ENCODE measurements around the gene NOX1. TPM values are rescaled to one million over a fixed set of nuclear protein-coding genes. Genes with fewer than 3 reads are reported as not detected.
A peak's percentile ranks its signal among the peaks of the same experiment; 100 is the strongest.

Gene NOX1
- polyA plus RNA-seq, 2 of the 4 experiments (the other 2 are of a cell fraction), result 1.4 TPM; not detected in 1

DNA sequence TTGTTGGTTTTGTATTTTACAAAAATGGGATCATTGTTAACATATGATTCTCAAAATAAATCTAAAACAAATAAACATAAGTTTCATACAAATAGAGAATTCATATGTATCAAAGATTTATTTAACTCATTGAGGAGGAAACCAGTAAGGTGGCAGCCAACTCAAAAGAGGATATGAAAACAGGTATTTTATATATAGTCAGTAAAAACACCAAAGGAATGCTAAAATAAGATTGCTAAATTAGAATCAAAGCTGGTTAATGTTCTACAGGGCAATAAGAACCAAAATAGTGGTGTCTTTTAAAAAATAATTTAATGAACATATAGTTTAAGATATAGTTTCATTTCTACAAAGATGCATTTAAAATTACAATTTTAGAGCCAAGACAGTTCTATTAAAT lies 31.5 kb upstream of the NOX1 start:
- Histone ChIP-seq H3K27ac (no peak overlapping the region), H3K4me2 (no peak overlapping the region), H3K4me3 (no peak overlapping the region), H3K9me3 (no peaks in the 10 kb centered on the region), H3K4me1 (no peaks in the 10 kb centered on the region)
- POLR2A ChIA-PET, result no interaction called here
- DNase-seq (ENCODE audit: low read depth in 1 of 2, low spot score in 1 of 2) (no peak), ATAC-seq (no peak), FAIRE-seq (peak; percentile 46)
- TF ChIP-seq, protein P1, sequence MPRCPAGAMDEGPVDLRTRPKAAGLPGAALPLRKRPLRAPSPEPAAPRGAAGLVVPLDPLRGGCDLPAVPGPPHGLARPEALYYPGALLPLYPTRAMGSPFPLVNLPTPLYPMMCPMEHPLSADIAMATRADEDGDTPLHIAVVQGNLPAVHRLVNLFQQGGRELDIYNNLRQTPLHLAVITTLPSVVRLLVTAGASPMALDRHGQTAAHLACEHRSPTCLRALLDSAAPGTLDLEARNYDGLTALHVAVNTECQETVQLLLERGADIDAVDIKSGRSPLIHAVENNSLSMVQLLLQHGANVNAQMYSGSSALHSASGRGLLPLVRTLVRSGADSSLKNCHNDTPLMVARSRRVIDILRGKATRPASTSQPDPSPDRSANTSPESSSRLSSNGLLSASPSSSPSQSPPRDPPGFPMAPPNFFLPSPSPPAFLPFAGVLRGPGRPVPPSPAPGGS (IDR thresholded peaks at IDR 0.05), result no peak
- CTCF ChIA-PET, result no interaction called here

DNA sequence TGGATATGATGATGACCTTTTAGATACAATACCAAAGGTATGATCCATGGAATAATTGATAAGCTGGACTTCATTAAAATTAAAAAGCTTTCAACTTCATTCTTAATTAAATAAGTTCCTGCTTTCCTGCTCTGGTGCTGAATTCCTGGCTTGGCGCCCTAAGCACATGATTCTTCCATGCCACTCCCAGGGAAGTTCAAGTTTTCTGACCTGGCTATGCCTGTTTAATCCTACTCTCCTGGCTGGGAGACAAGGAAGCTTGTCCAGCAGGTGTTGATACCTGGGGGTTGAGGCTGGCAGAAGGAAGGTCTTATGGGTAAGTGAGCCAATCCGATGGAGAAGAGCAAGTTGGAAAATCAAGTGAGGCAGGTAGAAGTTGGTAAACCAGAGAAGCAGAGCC lies 30.3 kb upstream of the NOX1 start:
- Histone ChIP-seq H3K4me3 (no peak overlapping the region), H3K27ac (no peak overlapping the region), H3K4me1 (no peaks in the 10 kb centered on the region), H3K4me2 (no peak overlapping the region), H3K9me3 (no peaks in the 10 kb centered on the region)
- CTCF ChIA-PET, result interaction anchor here (1.0 kb wide), 1 partner anchor 383 kb away, joined by 4 read pairs; no protein-coding TSS in a partner anchor
- WGBS (ENCODE audit: missing lambda C conversion rate), result 35% methylated on average over 2 of the region's 2 CpGs
- ATAC-seq (no peak), FAIRE-seq (no peak), DNase-seq (ENCODE audit: low read depth in 1 of 2, low spot score in 1 of 2) (no peak)
- POLR2A ChIA-PET, result no interaction called here
- TF ChIP-seq, protein P2, sequence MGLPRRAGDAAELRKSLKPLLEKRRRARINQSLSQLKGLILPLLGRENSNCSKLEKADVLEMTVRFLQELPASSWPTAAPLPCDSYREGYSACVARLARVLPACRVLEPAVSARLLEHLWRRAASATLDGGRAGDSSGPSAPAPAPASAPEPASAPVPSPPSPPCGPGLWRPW (IDR thresholded peaks at IDR 0.05), result no peak
- TF ChIP-seq SREBF2 (IDR thresholded peaks at IDR 0.05) (no peak), FOXS1 (CRISPR knock-in tag; IDR thresholded peaks at IDR 0.05) (no peak)
- TF ChIP-seq, protein P3, sequence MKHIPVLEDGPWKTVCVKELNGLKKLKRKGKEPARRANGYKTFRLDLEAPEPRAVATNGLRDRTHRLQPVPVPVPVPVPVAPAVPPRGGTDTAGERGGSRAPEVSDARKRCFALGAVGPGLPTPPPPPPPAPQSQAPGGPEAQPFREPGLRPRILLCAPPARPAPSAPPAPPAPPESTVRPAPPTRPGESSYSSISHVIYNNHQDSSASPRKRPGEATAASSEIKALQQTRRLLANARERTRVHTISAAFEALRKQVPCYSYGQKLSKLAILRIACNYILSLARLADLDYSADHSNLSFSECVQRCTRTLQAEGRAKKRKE (CRISPR knock-in tag; IDR thresholded peaks at IDR 0.05; ENCODE audit: low read depth), result no peak

DNA sequence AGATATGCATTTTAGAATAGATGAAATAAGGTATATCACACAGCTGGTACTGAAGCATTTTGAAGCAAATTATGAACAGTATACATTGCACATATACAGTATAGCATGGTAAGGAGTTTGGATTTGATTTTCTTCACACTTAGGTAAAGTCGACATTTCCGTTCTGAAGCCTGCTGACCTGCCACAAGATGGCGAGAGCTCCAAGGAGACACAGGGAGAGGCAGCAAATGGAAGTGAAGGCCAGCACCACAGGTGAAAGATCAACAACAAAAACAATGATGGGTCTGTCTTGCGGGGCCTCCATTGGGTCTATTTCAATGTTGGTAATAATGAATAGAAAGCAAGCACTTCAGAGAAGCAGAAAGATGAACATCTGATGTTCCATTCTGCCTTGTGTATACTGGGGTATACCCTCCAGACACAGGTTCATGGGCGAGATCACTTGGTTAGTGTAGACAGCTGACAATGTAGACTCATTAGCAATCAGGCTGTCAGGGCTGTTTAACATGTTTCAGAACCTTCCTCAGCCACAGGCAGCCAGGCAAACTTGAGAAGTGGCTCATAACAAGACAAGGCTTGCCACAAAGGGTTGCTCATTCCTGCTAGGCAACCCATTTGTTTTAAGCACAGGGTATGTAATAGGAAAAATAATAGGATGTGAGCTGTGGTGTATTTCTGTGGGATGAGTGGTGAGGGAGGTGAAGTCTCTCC lies 21.4 kb upstream of the NOX1 start:
- peak; percentile 77 to 87; a peak in 5 of 6 replicates for ATAC-seq
- POLR2A ChIA-PET, result interaction anchor here (1.0 kb wide), 1 partner anchor 495 kb away, joined by 3 read pairs; no protein-coding TSS in a partner anchor

DNA sequence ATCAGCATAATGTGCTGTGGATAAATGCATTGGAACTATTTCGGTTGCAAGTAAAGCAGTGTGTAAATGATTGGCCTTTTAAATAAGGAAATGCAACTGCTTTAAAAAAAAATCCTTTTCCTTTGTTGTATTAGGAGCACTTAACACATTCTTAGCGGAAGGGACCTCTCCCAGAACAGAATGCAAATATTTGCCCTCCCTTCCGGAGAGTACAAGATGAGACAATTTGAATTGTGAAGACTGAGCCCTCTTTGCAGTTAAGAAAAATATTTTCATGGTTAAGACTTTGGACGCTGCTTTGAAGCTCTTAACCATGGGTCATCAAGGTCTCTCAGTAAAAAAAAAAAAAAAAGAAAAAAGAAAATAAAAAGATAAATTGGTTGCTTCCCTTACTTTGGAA lies 9.5 kb upstream of the NOX1 start:
- H3K4me2 ChIP-seq, result peak overlapping the region; percentile 27
- H3K27ac ChIP-seq, result no peak overlapping the region; a peak in 1 of 6 replicates
- peak in 1 of 2 experiments; percentile 67; a peak in 3 of 6 replicates for ATAC-seq
- WGBS (ENCODE audit: missing lambda C conversion rate), result 14% methylated on average over 4 of the region's 4 CpGs
- FAIRE-seq, result no peak
- DNase-seq (ENCODE audit: low read depth in 1 of 2, low spot score in 1 of 2), result peak in 1 of 2 experiments; percentile 40
- no peak overlapping the region for H3K4me3 ChIP-seq
- CTCF ChIA-PET, result no interaction called here
- peaks cover 8% of the 10 kb centered on the region; the same call in 1 of the 3 replicates for H3K4me1 ChIP-seq
- H3K9me3 ChIP-seq, result no peaks in the 10 kb centered on the region
- POLR2A ChIA-PET, result no interaction called here
- TF ChIP-seq RARB (CRISPR knock-in tag; IDR thresholded peaks at IDR 0.05) (no peak), RCOR1 (IDR thresholded peaks at IDR 0.05; ENCODE audit: low read depth, low read length) (no peak)

More for the DNA sequence above, 21.4 kb upstream of the NOX1 start:
- FAIRE-seq (peak; percentile 99), DNase-seq (ENCODE audit: low read depth in 1 of 2, low spot score in 1 of 2) (peak in 1 of 2 experiments; percentile 56)
- no peak overlapping the region for H3K4me2 ChIP-seq
- H3K4me1 ChIP-seq, result no peaks in the 10 kb centered on the region
- TF ChIP-seq, protein P4, sequence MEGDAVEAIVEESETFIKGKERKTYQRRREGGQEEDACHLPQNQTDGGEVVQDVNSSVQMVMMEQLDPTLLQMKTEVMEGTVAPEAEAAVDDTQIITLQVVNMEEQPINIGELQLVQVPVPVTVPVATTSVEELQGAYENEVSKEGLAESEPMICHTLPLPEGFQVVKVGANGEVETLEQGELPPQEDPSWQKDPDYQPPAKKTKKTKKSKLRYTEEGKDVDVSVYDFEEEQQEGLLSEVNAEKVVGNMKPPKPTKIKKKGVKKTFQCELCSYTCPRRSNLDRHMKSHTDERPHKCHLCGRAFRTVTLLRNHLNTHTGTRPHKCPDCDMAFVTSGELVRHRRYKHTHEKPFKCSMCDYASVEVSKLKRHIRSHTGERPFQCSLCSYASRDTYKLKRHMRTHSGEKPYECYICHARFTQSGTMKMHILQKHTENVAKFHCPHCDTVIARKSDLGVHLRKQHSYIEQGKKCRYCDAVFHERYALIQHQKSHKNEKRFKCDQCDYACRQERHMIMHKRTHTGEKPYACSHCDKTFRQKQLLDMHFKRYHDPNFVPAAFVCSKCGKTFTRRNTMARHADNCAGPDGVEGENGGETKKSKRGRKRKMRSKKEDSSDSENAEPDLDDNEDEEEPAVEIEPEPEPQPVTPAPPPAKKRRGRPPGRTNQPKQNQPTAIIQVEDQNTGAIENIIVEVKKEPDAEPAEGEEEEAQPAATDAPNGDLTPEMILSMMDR (IDR thresholded peaks at IDR 0.05), result peak; percentile 66
- TF ChIP-seq RAD21 (conservative IDR thresholded peaks at IDR 0.05 in 1 of 2, IDR thresholded peaks at IDR 0.05 in 1 of 2) (peak; percentile 78 to 82), SMC3 (IDR thresholded peaks at IDR 0.05) (peak; percentile 77), ZC3H11A (IDR thresholded peaks at IDR 0.05) (no peak)
- CTCF ChIA-PET, result interaction anchor here (0.6 to 2.5 kb wide), 10 partner anchors 17 to 392 kb away, joined by 3 to 8 read pairs (median 4); no protein-coding TSS in a partner anchor
- no peak overlapping the region for H3K4me3 ChIP-seq
- H3K27ac ChIP-seq, result no peak overlapping the region
- 19% methylated on average over 5 of the region's 5 CpGs for WGBS (ENCODE audit: missing lambda C conversion rate)
- no peaks in the 10 kb centered on the region for H3K9me3 ChIP-seq

Measured in A549 (cell line).